Measurements from ENCODE around the gene HDGFL1. TPM values are rescaled to one million over a fixed set of nuclear protein-coding genes. Genes with fewer than 3 reads are reported as not detected.

The HDGFL1 gene
- total and polyA plus RNA-seq, 12 donors, result not detected

GRCh38 chr6:22550971-22551670 is 18.2 kb upstream of the HDGFL1 start:
- Histone ChIP-seq H3K4me3 (no peak overlapping the region), H3K4me1 (replicated peaks in 1 of 2) (no peaks in the 10 kb centered on the region), H3K27ac (no peak overlapping the region), H3K36me3 (replicated peaks in 1 of 2) (no peaks in the 10 kb centered on the region), H3K27me3 (no peaks in the 10 kb centered on the region), H3K9me3 (replicated peaks in 1 of 3) (no peaks in the 10 kb centered on the region)
- WGBS, 4 donors, result 83 to 92% (median 90%) methylated on average over 2 of the region's 2 CpGs
- intact Hi-C loops (cut with DNase I), result no loop called here
- DNase-seq, result no peak
- TF ChIP-seq CTCF (IDR thresholded peaks at IDR 0.05) (no peak), POLR2A (IDR thresholded peaks at IDR 0.05) (no peak)

GRCh38 chr6:22556266-22556665 is 13.1 kb upstream of the HDGFL1 start:
- 76 to 85% (median 83%) methylated on average over 2 of the region's 2 CpGs for WGBS, 4 donors
- TF ChIP-seq POLR2A (IDR thresholded peaks at IDR 0.05) (no peak), CTCF (IDR thresholded peaks at IDR 0.05) (no peak)
- no peak for DNase-seq
- no peaks in the 10 kb centered on the region for H3K4me1 ChIP-seq (replicated peaks in 1 of 2)
- H3K27ac ChIP-seq, result no peak overlapping the region
- no peaks in the 10 kb centered on the region for H3K36me3 ChIP-seq (replicated peaks in 1 of 2)
- intact Hi-C loops (cut with DNase I), result no loop called here
- no peak overlapping the region for H3K4me3 ChIP-seq
- H3K9me3 ChIP-seq (replicated peaks in 1 of 3), result no peaks in the 10 kb centered on the region
- no peaks in the 10 kb centered on the region for H3K27me3 ChIP-seq

GRCh38 chr6:22557007-22557406 is 12.4 kb upstream of the HDGFL1 start:
- intact Hi-C loops (cut with DNase I), result no loop called here
- H3K4me1 ChIP-seq (replicated peaks in 1 of 2), result no peaks in the 10 kb centered on the region
- H3K9me3 ChIP-seq (replicated peaks in 1 of 3), result no peaks in the 10 kb centered on the region
- no peak overlapping the region for H3K4me3 ChIP-seq
- 85 to 93% (median 88%) methylated on average over 6 of the region's 6 CpGs for WGBS, 4 donors
- H3K27me3 ChIP-seq, result no peaks in the 10 kb centered on the region
- no peak overlapping the region for H3K27ac ChIP-seq
- TF ChIP-seq CTCF (IDR thresholded peaks at IDR 0.05), result no peak
- no peak for TF ChIP-seq POLR2A (IDR thresholded peaks at IDR 0.05)
- H3K36me3 ChIP-seq (replicated peaks in 1 of 2), result no peaks in the 10 kb centered on the region
- no peak for DNase-seq

GRCh38 chr6:22558288-22558882 is 11.0 kb upstream of the HDGFL1 start:
- Histone ChIP-seq H3K27me3 (no peaks in the 10 kb centered on the region), H3K4me1 (replicated peaks in 1 of 2) (no peaks in the 10 kb centered on the region), H3K27ac (no peak overlapping the region), H3K36me3 (replicated peaks in 1 of 2) (no peaks in the 10 kb centered on the region), H3K9me3 (replicated peaks in 1 of 3) (peaks cover 0 to 5% (median 0%) of the 10 kb centered on the region in 3 donors), H3K4me3 (no peak overlapping the region)
- intact Hi-C loops (cut with DNase I), result no loop called here
- 72 to 93% (median 90%) methylated on average over 1 of the region's 1 CpG for WGBS, 4 donors
- TF ChIP-seq CTCF (IDR thresholded peaks at IDR 0.05), result no peak
- no peak for TF ChIP-seq POLR2A (IDR thresholded peaks at IDR 0.05)
- DNase-seq, result no peak
